Peyer's patch (tissue), 4 donors: Measurements from ENCODE around the gene OVAAL. TPM values are rescaled to one million over a fixed set of nuclear protein-coding genes. Genes with fewer than 3 reads are reported as not detected.
A peak's percentile ranks its signal among the peaks of the same experiment; 100 is the strongest.

Experiments used
- DNase-seq, 3 donors: peaks; one replicate each; pipeline ENCODE4 v3.0.0-alpha.2; 2017 to 2019
- H3K27ac ChIP-seq, 4 donors: fragments of 200-600 bp; sonication (generic); one replicate each; pipeline ENCODE4 v1.5.1; 2016 to 2019
- H3K27me3 ChIP-seq, 2 donors: fragments of 200-600 bp; sonication (generic); one replicate each; pipeline ENCODE4 v1.5.1; 2019
- H3K36me3 ChIP-seq, 3 donors: fragments of 200-600 bp; sonication (generic); one replicate each; pipeline ENCODE4 v1.5.1; 2016 to 2019
- H3K4me1 ChIP-seq, 4 donors: fragments of 200-600 bp; sonication (generic); one replicate each; pipeline ENCODE4 v1.5.1; 2016 to 2019
- H3K4me3 ChIP-seq, 4 donors: fragments of 200-600 bp; sonication (generic); 1 replicate in 3 of 4; 2 replicates in 1 of 4; pipeline ENCODE4 v1.5.1; 2016 to 2019; ENCODE audit warnings: mild to moderate bottlenecking in 1 of 4
- H3K9me3 ChIP-seq, 4 donors: fragments of 200-600 bp; sonication (generic); one replicate each; pipeline ENCODE4 v1.5.1; 2016 to 2019; ENCODE audit warnings: mild to moderate bottlenecking in 1 of 4
- CTCF ChIP-seq, 6 experiments: fragments of 450-650 bp in 4 of 6; fragments of 200-600 bp in 2 of 6; sonication (generic) in 1 of 6; IDR thresholded peaks; one replicate each; pipeline ENCODE4 v1.5.1; 2017 to 2019; ENCODE audit warnings: antibody characterized with exemption in 6 of 6, mild to moderate bottlenecking in 3 of 6, moderate library complexity in 1 of 6
- POLR2A ChIP-seq, 2 donors: fragments of 450-650 bp; IDR thresholded peaks; one replicate each; pipeline ENCODE4 v1.5.1; 2017; ENCODE audit warnings: antibody characterized with exemption in 2 of 2, mild to moderate bottlenecking in 2 of 2, moderate library complexity in 2 of 2
- total RNA-seq, 4 donors: library from RNA; depleted of rRNA; stranded (reverse); fragments of >200 nt; gene quantifications; one replicate each; pipeline ENCODE4 v1.1.0, GENCODE V29; 2016

OVAAL gene
- total RNA-seq = not detected

- no peaks in the 10 kb centered on the region for H3K27me3 ChIP-seq
- no peaks in the 10 kb centered on the region for H3K9me3 ChIP-seq
- peaks cover 0 to 8% (median 0%) of the 10 kb centered on the region in 4 donors for H3K4me1 ChIP-seq
- DNase-seq = no peak
- H3K4me3 ChIP-seq = no peak within 1 kb of the TSS
- no peaks in the 10 kb centered on the region for H3K36me3 ChIP-seq
- TF ChIP-seq CTCF (IDR thresholded peaks at IDR 0.05) (no peak), POLR2A (IDR thresholded peaks at IDR 0.05) (no peak)
- H3K27ac ChIP-seq = peak within 1 kb of the TSS in 1 of 4 donors; percentile 57
Observed at GRCh38 chr1:180558664-180559063, at the start of gene OVAAL. OVAAL (plus strand) TSS chr1:180558964.

- no peak for TF ChIP-seq CTCF (IDR thresholded peaks at IDR 0.05)
- Histone ChIP-seq H3K36me3 (no peaks in the 10 kb centered on the region), H3K27me3 (no peaks in the 10 kb centered on the region), H3K27ac (no peak overlapping the region), H3K4me1 (no peaks in the 10 kb centered on the region), H3K9me3 (no peaks in the 10 kb centered on the region), H3K4me3 (no peak overlapping the region)
- DNase-seq = no peak
Observed at GRCh38 chr1:180510882-180511281, 47.9 kb upstream of the OVAAL start.

- Histone ChIP-seq H3K27me3 (no peaks in the 10 kb centered on the region), H3K4me3 (no peak overlapping the region), H3K9me3 (no peaks in the 10 kb centered on the region), H3K4me1 (no peaks in the 10 kb centered on the region), H3K36me3 (no peaks in the 10 kb centered on the region), H3K27ac (no peak overlapping the region)
- TF ChIP-seq POLR2A (IDR thresholded peaks at IDR 0.05) (no peak), CTCF (IDR thresholded peaks at IDR 0.05) (no peak)
- no peak for DNase-seq
Observed at GRCh38 chr1:180513531-180513930, 45.2 kb upstream of the OVAAL start.

- H3K36me3 ChIP-seq = no peaks in the 10 kb centered on the region
- H3K9me3 ChIP-seq = no peaks in the 10 kb centered on the region
- H3K4me3 ChIP-seq = no peak overlapping the region
- H3K27ac ChIP-seq = no peak overlapping the region
- H3K4me1 ChIP-seq = no peaks in the 10 kb centered on the region
- no peaks in the 10 kb centered on the region for H3K27me3 ChIP-seq
- DNase-seq = no peak
- TF ChIP-seq CTCF (IDR thresholded peaks at IDR 0.05) (no peak), POLR2A (IDR thresholded peaks at IDR 0.05) (no peak)
Observed at GRCh38 chr1:180515364-180515763, 43.4 kb upstream of the OVAAL start.

GRCh38 chr1:180515857-180516388, 42.8 kb upstream of the OVAAL start:
- Histone ChIP-seq H3K9me3 (no peaks in the 10 kb centered on the region), H3K4me1 (no peaks in the 10 kb centered on the region), H3K27me3 (no peaks in the 10 kb centered on the region), H3K4me3 (no peak overlapping the region), H3K27ac (no peak overlapping the region), H3K36me3 (no peaks in the 10 kb centered on the region)
- peak; percentile 49 to 87 (median 78) for TF ChIP-seq CTCF (IDR thresholded peaks at IDR 0.05)
- TF ChIP-seq POLR2A (IDR thresholded peaks at IDR 0.05) = no peak
- peak in 2 of 3 donors; percentile 52 to 77 for DNase-seq

GRCh38 chr1:180519846-180520245, 38.9 kb upstream of the OVAAL start:
- H3K27ac ChIP-seq = no peak overlapping the region
- H3K36me3 ChIP-seq = no peaks in the 10 kb centered on the region
- no peaks in the 10 kb centered on the region for H3K27me3 ChIP-seq
- H3K4me3 ChIP-seq = no peak overlapping the region
- H3K4me1 ChIP-seq = no peaks in the 10 kb centered on the region
- TF ChIP-seq POLR2A (IDR thresholded peaks at IDR 0.05) (no peak), CTCF (IDR thresholded peaks at IDR 0.05) (no peak)
- no peaks in the 10 kb centered on the region for H3K9me3 ChIP-seq
- DNase-seq = no peak
